SK-N-MC (cell line): ENCODE measurements around the gene CCHCR1.

ENCODE experiments used
- DNase-seq: peaks from one replicate; pipeline ENCODE4 v3.0.0-alpha.2; 2011; ENCODE audit warnings: low read depth, low spot score
- H3K27ac ChIP-seq: fragments of 200-600 bp; sonication (generic); 2 replicates; pipeline ENCODE4 v1.5.1; 2016; ENCODE audit warnings: mixed run types
- H3K36me3 ChIP-seq: fragments of 200-600 bp; sonication (generic); 2 replicates; pipeline ENCODE4 v1.6.1; 2017; ENCODE audit warnings: antibody characterized with exemption, low read length, mixed read lengths; ENCODE audit not compliant: insufficient read depth
- H3K4me3 ChIP-seq: fragments of 200-600 bp; sonication (generic); 2 replicates; pipeline ENCODE4 v1.5.1; 2016
- H3K9ac ChIP-seq: fragments of 200-600 bp; sonication (generic); 2 replicates; pipeline ENCODE4 v1.8.0; 2017; ENCODE audit warnings: mixed run types, mixed read lengths; ENCODE audit not compliant: insufficient read length
- H3K9me3 ChIP-seq: fragments of 200-600 bp; sonication (generic); 2 replicates; pipeline ENCODE4 v1.6.1; 2017; ENCODE audit warnings: low read depth, mild to moderate bottlenecking, antibody characterized with exemption, low read length, moderate library complexity, mixed read lengths
- EZH2 ChIP-seq: fragments of 200-600 bp; sonication (generic); IDR thresholded peaks from one replicate; pipeline ENCODE4 v1.6.1; 2017; ENCODE audit warnings: antibody characterized with exemption
- FOXP2 ChIP-seq: optimal IDR thresholded peaks from 2 replicates; pipeline ENCODE3; 2011; ENCODE audit warnings: mild to moderate bottlenecking, moderate library complexity; ENCODE audit not compliant: insufficient read depth; ENCODE audit errors: extremely low read length, control extremely low read depth
- POLR2AphosphoS5 ChIP-seq: IDR thresholded peaks from 2 replicates; pipeline ENCODE4 v1.6.1; 2012; ENCODE audit warnings: mild to moderate bottlenecking, low read depth, low read length, borderline replicate concordance

CCHCR1 gene

GRCh38 chr6:31180500-31180899 is 22.9 kb upstream of the CCHCR1 start:
- no peak overlapping the region for H3K27ac ChIP-seq
- no peak for DNase-seq
- H3K4me3 ChIP-seq: no peak overlapping the region
- H3K36me3 ChIP-seq: no peaks in the 10 kb centered on the region
- no peak overlapping the region for H3K9ac ChIP-seq
- H3K9me3 ChIP-seq: no peaks in the 10 kb centered on the region
- TF ChIP-seq FOXP2 (no peak), POLR2AphosphoS5 (no peak), EZH2 (no peak)

- DNase-seq: no peak
- H3K9ac ChIP-seq: no peak overlapping the region
- no peak overlapping the region for H3K4me3 ChIP-seq
- no peaks in the 10 kb centered on the region for H3K36me3 ChIP-seq
- no peaks in the 10 kb centered on the region for H3K9me3 ChIP-seq
- TF ChIP-seq EZH2: no peak
- TF ChIP-seq FOXP2: no peak
- TF ChIP-seq POLR2AphosphoS5: no peak
- no peak overlapping the region for H3K27ac ChIP-seq
These were observed 22.3 kb upstream of the CCHCR1 start for GRCh38 chr6:31179896-31180295.

DNA sequence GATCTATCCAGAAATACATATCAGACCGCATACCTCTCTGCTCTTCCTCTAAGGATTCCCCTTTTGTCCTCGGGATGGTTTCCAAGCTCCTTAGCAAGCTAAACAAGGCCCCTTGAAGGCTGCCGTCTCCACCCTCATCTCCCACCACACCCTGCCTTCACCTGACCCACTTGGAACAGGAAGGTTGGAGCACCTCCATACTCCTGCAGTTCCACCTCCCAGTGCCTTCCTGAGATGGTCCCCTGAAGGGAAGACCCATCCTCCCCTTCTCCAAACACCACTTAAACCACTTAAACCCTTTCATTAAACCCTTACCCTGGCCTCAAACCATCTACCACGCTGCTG is 21.4 kb upstream of the CCHCR1 start:
- TF ChIP-seq FOXP2 (no peak), POLR2AphosphoS5 (no peak), EZH2 (no peak)
- H3K4me3 ChIP-seq: no peak overlapping the region
- no peak overlapping the region for H3K27ac ChIP-seq
- no peaks in the 10 kb centered on the region for H3K9me3 ChIP-seq
- no peaks in the 10 kb centered on the region for H3K36me3 ChIP-seq
- H3K9ac ChIP-seq: no peak overlapping the region
- DNase-seq: no peak

- DNase-seq: no peak
- no peak overlapping the region for H3K4me3 ChIP-seq
- H3K9me3 ChIP-seq: no peaks in the 10 kb centered on the region
- no peak for TF ChIP-seq FOXP2
- no peak for TF ChIP-seq POLR2AphosphoS5
- no peak overlapping the region for H3K9ac ChIP-seq
- H3K36me3 ChIP-seq: no peaks in the 10 kb centered on the region
- no peak overlapping the region for H3K27ac ChIP-seq
These were observed 20.8 kb upstream of the CCHCR1 start for GRCh38 chr6:31178143-31179041.

DNA sequence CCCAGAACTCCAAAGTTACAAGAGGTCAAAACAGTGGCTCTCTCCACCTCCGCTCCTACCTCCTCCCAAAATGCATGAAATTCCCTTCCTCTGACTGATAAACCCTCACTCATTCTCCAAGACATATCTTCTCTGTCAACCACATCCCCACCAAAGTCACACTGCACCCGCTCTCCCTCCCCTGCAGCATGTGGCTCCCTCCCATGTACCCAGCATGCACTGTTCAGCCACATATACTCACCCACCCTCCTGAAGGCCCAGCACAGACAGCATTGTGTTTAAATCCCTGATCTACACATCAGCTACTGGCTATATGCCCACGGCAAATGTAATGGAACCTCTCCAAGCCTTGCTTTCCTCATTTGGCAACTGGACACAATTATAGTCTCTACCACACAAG is 18.4 kb upstream of the CCHCR1 start:
- Histone ChIP-seq H3K9ac (no peak overlapping the region), H3K27ac (no peak overlapping the region), H3K36me3 (no peaks in the 10 kb centered on the region), H3K9me3 (no peaks in the 10 kb centered on the region), H3K4me3 (no peak overlapping the region)
- DNase-seq: no peak
- TF ChIP-seq EZH2: no peak
- TF ChIP-seq POLR2AphosphoS5: no peak
- TF ChIP-seq FOXP2: no peak

GRCh38 chr6:31174378-31174777 is 16.8 kb upstream of the CCHCR1 start:
- no peak for DNase-seq
- TF ChIP-seq FOXP2: no peak
- TF ChIP-seq POLR2AphosphoS5: no peak
- Histone ChIP-seq H3K4me3 (no peak overlapping the region), H3K9me3 (no peaks in the 10 kb centered on the region), H3K9ac (no peak overlapping the region), H3K27ac (no peak overlapping the region), H3K36me3 (no peaks in the 10 kb centered on the region)

DNA sequence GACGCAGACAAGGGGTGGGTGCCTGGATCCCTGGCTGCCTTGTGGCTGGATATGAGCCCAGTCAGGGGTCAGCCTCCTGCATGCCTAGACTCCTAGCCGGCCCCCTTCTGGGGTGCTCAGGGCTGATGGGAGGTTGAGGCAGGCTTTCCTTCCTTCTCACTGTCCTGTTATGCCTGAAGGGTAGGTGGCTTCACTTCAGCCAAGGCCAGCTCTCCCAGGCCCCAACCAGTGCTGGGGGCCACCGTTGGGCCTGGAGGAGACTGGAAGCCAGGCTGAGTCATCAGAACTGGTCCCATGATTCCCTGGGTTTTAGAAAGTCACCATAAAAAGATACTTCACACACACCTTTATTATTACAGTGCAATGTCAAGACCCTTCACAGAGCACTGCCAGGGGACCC is 15.8 kb upstream of the CCHCR1 start:
- Histone ChIP-seq H3K9me3 (no peaks in the 10 kb centered on the region), H3K9ac (no peak overlapping the region), H3K27ac (no peak overlapping the region), H3K4me3 (no peak overlapping the region), H3K36me3 (no peaks in the 10 kb centered on the region)
- TF ChIP-seq EZH2 (no peak), POLR2AphosphoS5 (no peak), FOXP2 (no peak)
- DNase-seq: no peak

- no peak for DNase-seq
- Histone ChIP-seq H3K27ac (no peak overlapping the region), H3K36me3 (no peaks in the 10 kb centered on the region), H3K9me3 (no peaks in the 10 kb centered on the region), H3K9ac (no peak overlapping the region), H3K4me3 (no peak overlapping the region)
- TF ChIP-seq POLR2AphosphoS5 (no peak), FOXP2 (no peak), EZH2 (no peak)
These were observed 15.4 kb upstream of the CCHCR1 start for GRCh38 chr6:31172973-31173384.
